Measurements from ENCODE around the gene TMEM258.

TMEM258 gene

GRCh38 chr11:61757213-61757862 is 35.1 kb downstream of the TMEM258 start:
- no peak for DNase-seq (ENCODE audit: extremely low spot score)
- TF ChIP-seq NFRKB (IDR thresholded peaks at IDR 0.05): no peak
- TF ChIP-seq ELF4 (IDR thresholded peaks at IDR 0.05): no peak
- TF ChIP-seq CTBP1 (IDR thresholded peaks at IDR 0.05; ENCODE audit: borderline replicate concordance): no peak
- TF ChIP-seq ZNF384 (IDR thresholded peaks at IDR 0.05): no peak
- CTCF ChIA-PET: no interaction called here
- POLR2A ChIA-PET: interaction anchor here (1.7 kb wide), 1 partner anchor 35 kb away, joined by 5 read pairs; the partner anchor contains the start of genes FEN1 and TMEM258

DNA sequence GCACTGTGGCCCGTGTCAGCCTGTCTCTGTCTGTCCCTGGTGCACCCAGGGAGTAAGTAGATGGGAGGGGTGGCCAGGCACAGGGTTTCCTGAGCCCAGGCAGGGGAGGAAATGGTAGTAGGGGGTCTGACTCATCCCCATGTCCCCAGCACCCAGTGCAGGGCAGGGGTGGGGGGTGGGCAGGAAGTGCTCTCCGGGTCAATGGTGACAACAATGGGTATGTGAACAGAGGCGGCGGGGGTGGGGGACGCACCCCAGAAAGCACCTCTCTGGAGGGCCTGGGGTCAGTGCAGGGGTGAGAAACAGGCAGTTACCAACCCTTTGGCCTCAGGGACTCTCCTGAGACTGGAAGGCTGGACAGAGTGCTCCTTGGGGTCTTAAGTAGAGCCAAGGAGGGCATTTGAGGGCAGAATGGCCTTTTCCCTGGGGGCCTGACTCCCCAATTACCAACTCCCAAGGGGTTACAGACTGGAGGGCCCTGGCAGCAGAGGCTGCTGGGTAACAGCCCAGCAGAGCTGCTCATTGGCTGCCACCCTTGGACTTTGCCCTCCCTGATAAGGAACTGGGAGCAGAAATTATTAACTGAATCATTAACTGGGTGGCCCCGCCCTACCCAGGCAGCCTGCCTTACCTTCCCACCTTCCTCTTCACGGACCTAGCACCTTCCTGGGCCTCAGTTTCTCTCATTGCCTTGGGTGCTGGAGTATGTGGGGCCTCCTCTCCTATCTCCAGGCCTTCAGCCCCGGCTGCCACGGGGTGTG is 35.8 kb downstream of the TMEM258 start:
- POLR2A ChIA-PET: interaction anchor here (1.7 kb wide), 1 partner anchor 36 kb away, joined by 5 read pairs; the partner anchor contains the start of genes FEN1 and TMEM258
- CTCF ChIA-PET: no interaction called here
- no peak for TF ChIP-seq FOXM1 (IDR thresholded peaks at IDR 0.05; ENCODE audit: borderline replicate concordance)
- TF ChIP-seq, protein P1, sequence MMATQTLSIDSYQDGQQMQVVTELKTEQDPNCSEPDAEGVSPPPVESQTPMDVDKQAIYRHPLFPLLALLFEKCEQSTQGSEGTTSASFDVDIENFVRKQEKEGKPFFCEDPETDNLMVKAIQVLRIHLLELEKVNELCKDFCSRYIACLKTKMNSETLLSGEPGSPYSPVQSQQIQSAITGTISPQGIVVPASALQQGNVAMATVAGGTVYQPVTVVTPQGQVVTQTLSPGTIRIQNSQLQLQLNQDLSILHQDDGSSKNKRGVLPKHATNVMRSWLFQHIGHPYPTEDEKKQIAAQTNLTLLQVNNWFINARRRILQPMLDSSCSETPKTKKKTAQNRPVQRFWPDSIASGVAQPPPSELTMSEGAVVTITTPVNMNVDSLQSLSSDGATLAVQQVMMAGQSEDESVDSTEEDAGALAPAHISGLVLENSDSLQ (IDR thresholded peaks at IDR 0.05): no peak
- TF ChIP-seq BHLHE40 (IDR thresholded peaks at IDR 0.05; ENCODE audit: borderline replicate concordance): no peak
- no peak for TF ChIP-seq ARNT (IDR thresholded peaks at IDR 0.05)
- no peak for TF ChIP-seq SUZ12 (IDR thresholded peaks at IDR 0.05)
- TF ChIP-seq LEF1 (IDR thresholded peaks at IDR 0.05; ENCODE audit: borderline replicate concordance): no peak
- TF ChIP-seq SP1 (IDR thresholded peaks at IDR 0.05): no peak
- no peak for DNase-seq (ENCODE audit: extremely low spot score)

- CTCF ChIA-PET: no interaction called here
- POLR2A ChIA-PET: interaction anchor here (1.7 kb wide), 1 partner anchor 37 kb away, joined by 5 read pairs; the partner anchor contains the start of genes FEN1 and TMEM258
- no peak for DNase-seq (ENCODE audit: extremely low spot score)
- TF ChIP-seq ZNF384 (IDR thresholded peaks at IDR 0.05): no peak
- TF ChIP-seq HDGF (IDR thresholded peaks at IDR 0.05; ENCODE audit: borderline replicate concordance): no peak
- no peak for TF ChIP-seq ELF4 (IDR thresholded peaks at IDR 0.05)
- TF ChIP-seq TARDBP (IDR thresholded peaks at IDR 0.05): no peak
Observed at GRCh38 chr11:61756147-61756451, 36.3 kb downstream of the TMEM258 start.

DNA sequence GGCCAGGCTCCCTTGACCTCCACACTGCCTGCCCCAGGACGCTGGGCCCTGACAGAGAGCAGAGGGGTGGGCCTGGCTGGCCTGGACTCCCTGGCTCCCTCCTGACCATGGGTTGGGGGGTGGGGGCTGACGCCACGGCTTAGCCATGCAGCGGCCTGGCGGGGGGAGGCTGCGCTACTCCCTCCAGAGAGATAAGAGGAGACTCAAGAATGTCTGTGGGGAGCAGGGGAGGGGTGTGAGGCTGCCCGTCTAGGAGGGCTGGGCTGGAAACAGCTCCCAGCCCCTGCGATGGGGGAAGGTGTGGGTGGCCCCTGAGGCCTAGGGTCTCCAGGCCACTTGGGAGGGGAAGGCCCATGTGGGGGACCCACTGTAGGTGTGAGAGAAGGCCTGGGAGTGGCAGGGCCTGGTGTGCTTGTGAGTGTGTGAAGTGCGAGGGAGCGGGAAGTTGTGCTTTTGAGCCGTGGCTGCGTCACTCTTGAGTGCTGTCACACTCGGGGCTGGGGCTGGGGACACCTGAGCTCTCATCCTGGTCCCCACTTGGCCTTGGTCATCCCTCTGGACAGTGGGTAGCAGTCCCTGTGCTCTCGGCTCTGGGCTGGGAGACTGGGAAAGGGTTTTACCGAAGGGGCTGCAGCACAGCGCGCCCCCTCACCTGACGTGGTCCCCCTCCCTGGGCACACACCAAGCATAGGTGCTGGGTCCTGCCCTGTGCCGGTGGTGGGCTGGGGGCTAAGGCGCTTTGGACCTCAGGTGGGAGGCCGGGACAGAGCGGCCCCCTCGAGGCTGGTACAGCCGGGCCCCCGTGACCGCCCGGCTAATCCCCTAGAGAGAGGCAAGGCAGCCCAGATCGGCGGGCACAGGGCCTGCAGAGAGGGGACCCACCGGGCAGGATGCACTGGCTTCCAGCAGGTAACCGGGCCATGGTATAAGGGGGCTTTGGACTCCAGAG is 37.6 kb downstream of the TMEM258 start:
- no peak for DNase-seq (ENCODE audit: extremely low spot score)
- CTCF ChIA-PET: interaction anchor here (0.8 kb wide), 1 partner anchor 42 kb away, joined by 3 read pairs; no protein-coding TSS in a partner anchor
- POLR2A ChIA-PET: no interaction called here
- TF ChIP-seq TARDBP (IDR thresholded peaks at IDR 0.05): no peak
- TF ChIP-seq ARNT (IDR thresholded peaks at IDR 0.05): no peak
- no peak for TF ChIP-seq SP1 (IDR thresholded peaks at IDR 0.05)
- TF ChIP-seq FOXK2 (IDR thresholded peaks at IDR 0.05): no peak
- TF ChIP-seq L3MBTL2 (conservative IDR thresholded peaks at IDR 0.05): no peak
- TF ChIP-seq CTBP1 (IDR thresholded peaks at IDR 0.05; ENCODE audit: borderline replicate concordance): no peak
- TF ChIP-seq, protein P1 (IDR thresholded peaks at IDR 0.05): no peak
- no peak for TF ChIP-seq FOXM1 (IDR thresholded peaks at IDR 0.05; ENCODE audit: borderline replicate concordance)
- no peak for TF ChIP-seq FOXA1 (IDR thresholded peaks at IDR 0.05)
- TF ChIP-seq SUZ12 (IDR thresholded peaks at IDR 0.05): no peak
- no peak for TF ChIP-seq HDGF (IDR thresholded peaks at IDR 0.05; ENCODE audit: borderline replicate concordance)
- TF ChIP-seq LEF1 (IDR thresholded peaks at IDR 0.05; ENCODE audit: borderline replicate concordance): no peak
- no peak for TF ChIP-seq ZNF384 (IDR thresholded peaks at IDR 0.05)
- TF ChIP-seq NFRKB (IDR thresholded peaks at IDR 0.05): no peak

GRCh38 chr11:61753672-61754071 is 38.7 kb downstream of the TMEM258 start:
- DNase-seq (ENCODE audit: extremely low spot score): no peak
- POLR2A ChIA-PET: no interaction called here
- CTCF ChIA-PET: interaction anchor here (1.2 to 1.5 kb wide), 2 partner anchors 35 to 39 kb away, joined by 3 to 4 read pairs; partner anchors contain the start of genes FEN1 and TMEM258
- no peak for TF ChIP-seq LEF1 (IDR thresholded peaks at IDR 0.05; ENCODE audit: borderline replicate concordance)
- no peak for TF ChIP-seq NFRKB (IDR thresholded peaks at IDR 0.05)
- TF ChIP-seq ELF4 (IDR thresholded peaks at IDR 0.05): no peak
- no peak for TF ChIP-seq FOXK2 (IDR thresholded peaks at IDR 0.05)
- TF ChIP-seq L3MBTL2 (conservative IDR thresholded peaks at IDR 0.05): no peak
- TF ChIP-seq HDGF (IDR thresholded peaks at IDR 0.05; ENCODE audit: borderline replicate concordance): no peak
- no peak for TF ChIP-seq TARDBP (IDR thresholded peaks at IDR 0.05)
- TF ChIP-seq CTBP1 (IDR thresholded peaks at IDR 0.05; ENCODE audit: borderline replicate concordance): no peak
- no peak for TF ChIP-seq FOXA1 (IDR thresholded peaks at IDR 0.05)
- TF ChIP-seq, protein P1 (IDR thresholded peaks at IDR 0.05): no peak
- no peak for TF ChIP-seq ZNF384 (IDR thresholded peaks at IDR 0.05)
- TF ChIP-seq BHLHE40 (IDR thresholded peaks at IDR 0.05; ENCODE audit: borderline replicate concordance): no peak
- TF ChIP-seq FOXM1 (IDR thresholded peaks at IDR 0.05; ENCODE audit: borderline replicate concordance): no peak
- no peak for TF ChIP-seq SP1 (IDR thresholded peaks at IDR 0.05)
- TF ChIP-seq SUZ12 (IDR thresholded peaks at IDR 0.05): no peak
- no peak for TF ChIP-seq ARNT (IDR thresholded peaks at IDR 0.05)

All from HEK293T (cell line).